NCI-H510A treated with DMSO at 0.1 percent for 48 hours (cell line): ENCODE measurements around the gene KCNJ18.
"Not testable (repeated sequence)": the region's sequence is repeated elsewhere in the genome, so short reads cannot be mapped to it uniquely, and the experiment has no call there.

Experiments used
- DNase-seq: peaks from one replicate; lab custom pipeline; 2025; lab: John Stamatoyannopoulos, UW

Gene KCNJ18

DNA sequence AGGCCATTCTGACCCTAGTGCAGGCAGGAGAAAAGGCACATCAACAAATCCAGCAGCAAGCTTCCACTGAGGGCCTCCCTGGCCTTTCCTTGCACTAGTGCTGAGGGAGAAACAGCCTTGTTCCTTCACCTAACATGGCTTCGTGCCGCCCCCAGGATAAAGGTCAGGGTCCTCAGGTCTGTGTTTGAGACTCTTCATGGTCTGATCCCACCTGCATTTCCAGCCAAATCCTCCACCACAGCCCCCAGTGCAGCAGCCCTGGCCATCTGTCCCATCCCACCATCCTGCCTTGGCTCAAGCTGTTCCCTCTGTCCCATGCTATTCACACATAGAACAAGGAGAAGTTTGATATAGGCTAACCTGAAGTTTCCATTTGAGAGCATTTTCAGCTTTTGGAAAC is 20.9 kb upstream of the KCNJ18 start:
- not testable (repeated sequence) for DNase-seq

DNA sequence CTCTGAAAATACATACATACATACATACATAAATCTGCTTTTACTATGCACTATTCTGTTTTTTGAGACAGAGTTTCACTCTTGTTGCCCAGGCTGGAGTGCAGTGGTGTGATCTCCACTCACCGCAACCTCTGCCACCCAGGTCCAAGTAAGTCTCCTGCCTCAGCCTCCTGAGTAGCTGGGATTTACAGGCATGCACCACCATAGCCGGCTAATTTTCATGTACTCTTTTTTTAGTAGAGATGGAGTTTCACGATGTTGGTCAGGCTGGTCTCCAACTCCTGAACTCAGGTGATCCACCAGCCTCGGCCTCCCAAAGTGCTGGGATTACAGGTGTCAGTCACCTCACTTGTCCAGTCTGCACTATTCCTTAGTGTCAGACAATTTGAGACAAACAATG is 20.5 kb upstream of the KCNJ18 start:
- DNase-seq: not testable (repeated sequence)

DNA sequence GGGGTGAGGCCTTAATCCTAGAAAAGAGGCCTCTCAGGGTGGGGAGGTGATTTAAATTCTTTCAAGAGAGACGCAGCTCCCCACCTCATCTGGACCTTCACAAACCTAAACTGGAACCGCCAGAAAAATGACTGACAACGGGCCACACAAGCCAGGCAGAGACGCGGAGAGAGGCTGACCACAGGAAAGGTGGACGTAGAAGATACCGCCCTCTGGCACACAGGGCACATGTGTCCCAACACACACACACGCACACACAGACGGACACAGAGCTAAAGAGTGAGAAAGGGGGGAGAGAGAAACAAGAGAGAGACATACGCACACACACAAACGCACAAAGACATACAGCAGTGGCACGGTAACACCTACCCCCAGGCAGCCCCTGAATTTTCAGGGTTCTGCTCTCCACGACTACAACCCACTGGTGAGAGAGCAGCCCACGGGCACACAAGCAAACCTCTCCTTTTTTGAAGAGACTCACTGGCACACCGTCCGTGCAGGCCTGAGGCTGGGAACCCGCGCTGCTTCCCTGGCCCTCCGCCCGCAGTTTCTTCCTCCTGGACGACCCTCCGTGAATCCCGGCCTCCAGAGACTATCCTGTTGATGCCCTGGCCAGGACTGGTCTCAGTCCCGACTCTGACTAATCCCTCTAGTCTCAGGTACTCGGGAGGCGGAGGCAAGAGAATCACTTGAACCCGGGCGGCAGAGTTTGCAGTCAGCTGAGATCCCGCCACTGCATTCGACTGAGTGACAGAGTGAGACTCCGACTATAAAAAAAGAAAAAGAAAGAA is 18.7 kb upstream of the KCNJ18 start:
- DNase-seq: not testable (repeated sequence)

DNA sequence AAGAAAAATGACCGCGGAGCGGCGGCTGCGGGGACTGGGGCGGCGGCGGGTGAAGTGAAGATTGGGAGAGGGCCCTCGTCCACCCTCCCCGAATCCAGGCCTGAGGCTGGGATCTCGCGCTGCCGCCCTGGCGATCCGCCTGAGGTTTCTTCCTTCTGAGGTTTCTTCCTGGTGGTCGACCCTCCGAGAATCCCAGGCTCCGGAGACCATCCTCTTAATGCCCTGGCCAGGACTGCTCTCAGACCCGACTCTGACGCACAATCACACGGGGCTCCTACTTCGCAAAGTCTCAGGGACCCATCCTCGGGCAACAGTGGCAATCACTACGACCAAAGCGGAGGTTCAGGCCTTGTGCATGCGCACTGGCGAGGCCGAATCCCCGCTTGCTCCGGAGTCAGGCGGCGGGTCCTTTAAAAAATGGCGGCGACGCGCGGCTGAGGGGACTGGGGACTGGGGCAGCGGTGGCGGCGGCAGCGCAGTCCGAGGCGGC is 18.0 kb upstream of the KCNJ18 start:
- DNase-seq: no peak

DNA sequence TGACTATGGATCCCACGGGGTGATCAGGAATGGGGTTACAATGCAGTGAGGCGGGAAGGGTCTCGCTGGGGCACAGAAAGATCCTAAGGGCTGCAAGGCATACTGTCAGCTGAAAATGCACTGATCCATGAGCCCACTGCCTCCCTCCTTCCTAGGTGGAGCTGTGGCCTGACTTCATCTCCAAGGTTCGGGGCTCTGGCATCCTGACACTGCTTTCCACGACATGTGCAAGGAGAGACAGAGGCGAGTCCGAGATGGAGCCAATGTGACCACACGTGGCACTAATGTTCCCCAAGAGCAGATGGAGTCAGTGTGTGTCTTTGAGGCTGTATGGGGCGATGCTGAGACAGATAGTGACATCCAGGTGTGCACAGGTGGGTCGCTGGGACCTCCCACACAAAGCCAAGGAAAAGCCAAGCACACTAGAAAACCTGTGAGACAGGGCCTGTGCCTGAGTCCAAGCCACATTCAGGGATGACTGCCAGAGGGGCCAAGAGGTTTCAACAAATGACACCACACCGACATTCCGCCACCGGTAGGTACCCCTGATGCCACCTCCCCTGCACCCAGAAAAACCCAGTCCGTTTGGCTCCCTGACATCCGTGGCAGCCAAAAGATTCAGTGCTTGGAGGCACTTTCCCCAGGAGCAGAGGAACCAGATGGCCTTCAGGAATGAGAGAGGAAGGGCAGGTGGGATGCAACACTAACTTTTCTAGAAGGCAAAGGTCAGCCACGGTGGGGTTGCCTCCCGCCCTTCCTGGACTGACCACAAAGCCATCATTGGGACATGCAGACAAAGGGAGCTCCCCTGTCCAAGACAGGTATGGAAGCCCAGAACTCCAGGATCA is 17.2 kb upstream of the KCNJ18 start:
- DNase-seq: not testable (repeated sequence)

DNA sequence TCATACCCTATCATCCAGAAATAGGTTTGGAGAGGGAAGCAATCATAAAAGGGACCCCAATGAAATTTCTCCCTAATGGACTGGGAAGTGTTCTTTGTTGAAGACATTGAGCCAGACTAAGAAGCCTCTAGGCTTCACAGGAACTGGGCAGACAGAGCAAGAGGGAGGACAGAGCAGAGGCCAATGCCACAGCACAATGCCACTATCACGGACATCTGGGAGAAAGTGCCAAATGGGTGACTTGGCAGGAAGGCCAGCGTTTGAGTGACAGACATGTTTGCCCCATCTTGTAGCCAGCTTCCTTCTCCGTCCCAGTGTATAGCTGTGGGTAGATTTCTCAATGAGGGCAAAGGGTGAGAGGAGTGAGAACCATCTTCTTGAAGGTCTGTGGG is 16.6 kb upstream of the KCNJ18 start:
- not testable (repeated sequence) for DNase-seq

DNA sequence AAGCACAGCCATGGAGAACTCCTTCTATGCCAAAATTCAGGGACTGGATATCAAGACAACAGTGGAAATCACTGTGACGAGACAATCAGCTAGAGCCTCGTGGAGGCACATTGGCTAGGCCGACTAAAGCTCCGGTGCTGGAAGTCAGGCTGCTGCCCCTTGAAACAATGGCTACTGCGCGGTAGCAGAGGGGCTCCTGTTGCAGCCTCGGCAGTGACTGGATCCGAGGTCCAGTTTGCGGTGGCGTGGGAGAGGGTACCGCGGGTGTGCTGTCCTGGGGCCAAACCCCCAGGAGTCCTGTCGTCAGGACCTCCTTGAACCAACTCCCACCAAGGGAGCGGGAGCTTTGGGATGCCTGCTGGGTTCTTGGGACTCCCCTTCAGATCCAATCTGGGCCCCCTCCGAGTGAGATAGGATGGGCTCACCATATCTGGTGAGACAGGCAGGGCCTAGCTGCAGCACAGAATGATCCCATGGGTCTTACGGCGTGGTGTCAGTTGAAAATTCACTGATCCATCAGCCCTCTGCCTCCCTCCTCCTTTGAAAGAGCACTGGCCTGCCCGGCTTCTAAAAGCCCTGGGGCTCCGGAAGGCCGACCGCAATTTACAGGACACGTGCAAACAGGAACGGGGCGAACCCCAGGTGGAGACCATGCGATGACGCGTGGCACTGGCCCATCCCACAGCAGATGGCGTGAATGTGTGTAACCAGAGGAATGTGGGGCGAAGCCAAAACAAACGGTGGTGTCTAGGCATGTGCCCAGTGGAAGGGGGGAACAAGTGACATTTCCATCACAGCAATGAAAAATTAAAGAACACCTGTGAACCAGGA is 15.8 kb upstream of the KCNJ18 start:
- DNase-seq: no peak

DNA sequence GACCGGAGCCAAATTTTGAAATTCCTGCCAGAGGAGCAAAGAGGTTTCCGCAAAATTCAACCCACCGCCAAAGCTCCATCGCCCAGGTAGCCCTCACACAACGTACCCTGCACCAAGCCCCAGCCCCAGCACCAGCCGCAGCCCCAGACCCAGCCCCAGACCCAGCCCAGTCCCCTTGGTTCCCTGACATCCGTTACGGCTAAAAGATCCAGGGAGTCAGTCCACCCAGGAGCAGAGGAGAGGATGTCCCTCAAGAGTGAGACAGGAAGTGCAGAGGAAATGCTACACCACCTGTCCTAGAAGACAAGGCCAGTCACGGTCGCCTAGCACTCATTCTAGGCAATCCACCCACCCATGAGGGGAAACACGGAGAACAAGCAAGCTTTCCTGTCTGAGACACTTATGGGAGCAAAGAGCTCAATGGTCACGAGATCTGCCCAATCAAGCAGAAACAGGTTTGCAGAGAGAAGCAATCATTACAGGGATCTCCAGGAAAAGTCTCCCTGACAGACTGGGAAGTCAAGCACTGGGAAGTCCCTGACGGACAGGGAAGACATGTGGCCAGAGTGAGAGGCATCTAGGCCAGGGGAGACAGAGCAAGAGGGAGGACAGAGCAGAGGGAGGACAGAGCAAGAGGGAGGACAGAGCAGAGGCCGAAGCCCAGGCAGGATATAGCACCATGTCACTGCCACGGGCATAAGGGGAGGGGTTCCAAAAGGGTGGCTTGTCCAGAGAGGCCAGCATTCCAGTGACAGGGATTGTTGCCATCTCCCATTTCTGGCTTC is 15.0 kb upstream of the KCNJ18 start:
- no peak for DNase-seq

DNA sequence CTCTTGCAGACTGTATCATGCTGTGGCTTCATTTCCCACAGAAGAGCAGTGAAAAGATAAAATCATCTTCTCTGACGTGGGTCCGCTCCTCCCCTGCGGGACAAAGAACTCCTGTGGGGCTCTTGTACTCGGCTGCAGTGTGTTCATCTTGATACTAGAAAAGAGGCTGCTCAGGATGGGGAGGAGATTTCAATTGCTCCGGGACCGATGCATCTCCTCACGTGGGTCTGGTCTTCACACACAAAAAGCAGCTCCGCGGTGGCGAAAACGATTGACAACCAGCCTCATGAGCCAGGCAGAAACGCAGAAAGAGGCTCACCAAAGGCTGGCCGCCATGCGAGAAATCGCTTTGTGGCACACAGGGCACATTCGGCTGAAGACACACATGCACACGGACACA is 14.4 kb upstream of the KCNJ18 start:
- DNase-seq: no peak

DNA sequence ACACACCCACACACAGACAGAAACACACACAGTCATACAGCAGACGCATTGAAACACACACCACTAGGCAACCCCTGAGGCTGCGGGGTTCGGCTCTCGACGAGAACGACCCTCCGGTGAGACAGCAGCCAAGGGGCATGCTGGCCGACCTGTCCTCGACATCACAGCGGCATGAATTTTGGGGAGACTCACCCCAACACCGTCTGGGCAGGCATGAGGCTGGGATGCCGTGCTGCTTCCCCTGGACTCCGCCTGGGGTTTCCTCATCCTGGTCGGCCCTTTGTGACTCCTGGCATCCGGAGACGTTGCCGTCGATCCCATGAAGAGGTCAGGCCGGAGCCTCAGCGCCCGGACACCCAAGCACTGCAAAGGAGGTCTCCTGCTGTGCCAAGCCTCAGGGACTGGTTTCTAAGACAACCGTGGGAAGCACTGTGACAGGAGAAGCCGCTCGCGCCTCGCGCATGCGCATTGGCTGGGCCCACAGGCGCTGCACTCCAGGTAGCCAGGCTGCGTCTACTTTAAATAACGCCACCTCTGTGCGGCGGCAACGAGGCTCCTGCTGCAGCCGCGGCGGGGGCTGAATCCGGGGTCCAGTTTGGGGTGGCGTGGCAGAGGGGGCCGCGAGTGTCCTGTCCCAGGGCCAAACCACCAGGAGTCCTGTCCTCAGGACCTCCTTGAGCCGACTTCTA is 13.8 kb upstream of the KCNJ18 start:
- peak; percentile 17 for DNase-seq

DNA sequence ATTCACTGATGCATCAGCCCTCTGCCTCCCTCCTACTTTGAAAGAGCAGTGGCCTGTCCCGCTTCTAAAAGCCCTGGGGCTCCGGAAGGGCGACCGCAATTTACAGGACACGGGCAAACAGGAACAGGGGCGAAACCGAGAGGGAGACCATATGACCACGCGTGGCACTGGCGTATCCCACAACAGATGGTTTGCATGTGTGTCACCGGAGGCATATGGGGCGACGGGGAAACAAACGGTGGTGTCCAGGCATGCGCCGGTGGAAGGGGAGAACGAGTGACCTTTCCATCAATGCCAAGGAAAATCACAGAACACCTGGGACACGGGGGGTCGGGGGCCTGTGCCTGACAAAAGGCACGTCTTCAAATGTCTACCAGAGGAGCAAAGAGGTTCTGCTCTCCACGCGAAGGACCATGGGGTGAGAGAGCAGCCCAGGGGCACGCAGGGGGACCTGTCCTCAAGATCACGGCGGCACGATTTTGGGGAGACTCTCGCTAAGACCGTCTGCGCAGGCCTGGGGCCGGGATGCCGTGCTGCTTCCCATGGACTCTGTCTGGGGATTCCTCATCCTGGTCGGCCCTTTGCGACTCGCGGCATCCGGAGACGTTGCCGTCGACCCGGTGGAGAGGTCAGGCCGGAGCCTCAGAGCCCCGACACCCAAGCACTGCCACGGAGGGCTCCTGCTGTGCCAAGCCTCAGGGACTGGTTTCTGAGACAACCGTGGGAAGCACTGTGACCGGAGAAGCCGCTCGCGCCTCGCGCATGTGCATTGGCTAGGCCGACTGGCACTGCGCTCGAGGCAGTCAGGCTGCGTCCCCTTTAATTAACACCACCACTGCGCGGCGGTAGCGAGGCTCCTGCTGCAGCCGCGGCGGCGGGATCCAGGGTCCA is 12.8 kb upstream of the KCNJ18 start:
- DNase-seq: no peak

DNA sequence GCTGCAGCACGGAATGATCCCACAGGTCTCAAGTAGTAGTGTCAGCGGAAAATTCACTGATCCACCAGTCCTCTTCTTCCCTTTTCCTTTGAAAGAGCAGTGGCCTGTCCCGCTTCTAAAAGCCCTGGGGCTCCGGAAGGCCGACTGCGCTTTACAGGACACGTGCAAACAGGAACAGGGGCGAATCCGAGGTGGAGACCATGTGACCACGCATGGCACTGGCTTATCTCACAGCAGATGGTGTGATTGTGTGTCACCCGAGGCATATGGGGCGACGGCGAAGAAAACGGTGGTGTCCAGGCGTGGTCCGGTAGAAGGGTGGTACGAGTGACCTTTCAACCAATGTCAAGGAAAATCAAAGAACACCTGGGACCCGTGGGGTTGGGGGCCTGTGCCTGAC is 12.0 kb upstream of the KCNJ18 start:
- no peak for DNase-seq

DNA sequence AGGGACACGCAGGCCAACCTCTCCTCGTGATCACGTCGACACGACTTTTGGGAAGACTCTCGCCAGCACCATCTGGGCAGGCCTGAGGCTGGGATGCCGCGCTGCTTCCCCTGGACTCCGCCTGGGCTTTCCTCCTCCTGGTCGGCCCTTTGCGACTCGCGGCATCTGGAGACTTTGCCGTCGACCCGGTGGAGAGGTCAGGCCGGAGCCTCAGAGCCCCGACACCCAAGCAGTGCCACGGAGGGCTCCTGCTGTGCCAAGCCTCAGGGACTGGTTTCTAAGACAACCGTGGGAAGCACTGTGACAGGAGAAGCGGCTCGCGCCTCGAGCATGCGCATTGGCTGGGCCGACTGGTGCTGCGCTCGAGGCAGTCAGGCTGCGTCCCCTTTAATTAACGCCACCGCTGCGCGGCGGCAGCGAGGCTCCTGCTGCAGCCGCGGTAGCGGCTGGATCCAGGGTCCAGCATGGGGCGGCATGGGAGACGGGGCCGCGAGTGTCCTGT is 11.4 kb upstream of the KCNJ18 start:
- peak; percentile 10 for DNase-seq

DNA sequence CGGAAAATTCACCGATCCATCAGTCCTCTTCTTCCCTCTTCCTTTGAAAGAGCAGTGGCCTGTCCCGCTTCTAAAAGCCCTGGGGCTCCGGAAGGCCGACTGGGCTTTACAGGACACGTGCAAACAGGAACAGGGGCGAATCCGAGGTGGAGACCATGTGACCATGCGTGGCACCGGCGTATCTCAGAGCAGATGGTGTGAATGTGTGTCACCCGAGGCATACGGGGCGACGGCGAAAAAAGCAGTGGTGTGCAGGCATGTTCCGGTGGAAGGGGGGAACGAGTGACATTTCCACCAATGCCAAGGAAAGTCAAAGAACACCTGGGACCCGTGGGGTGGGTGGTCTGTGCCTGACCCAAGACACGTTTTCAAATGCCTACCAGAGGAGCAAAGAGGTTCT is 10.7 kb upstream of the KCNJ18 start:
- not testable (repeated sequence) for DNase-seq

DNA sequence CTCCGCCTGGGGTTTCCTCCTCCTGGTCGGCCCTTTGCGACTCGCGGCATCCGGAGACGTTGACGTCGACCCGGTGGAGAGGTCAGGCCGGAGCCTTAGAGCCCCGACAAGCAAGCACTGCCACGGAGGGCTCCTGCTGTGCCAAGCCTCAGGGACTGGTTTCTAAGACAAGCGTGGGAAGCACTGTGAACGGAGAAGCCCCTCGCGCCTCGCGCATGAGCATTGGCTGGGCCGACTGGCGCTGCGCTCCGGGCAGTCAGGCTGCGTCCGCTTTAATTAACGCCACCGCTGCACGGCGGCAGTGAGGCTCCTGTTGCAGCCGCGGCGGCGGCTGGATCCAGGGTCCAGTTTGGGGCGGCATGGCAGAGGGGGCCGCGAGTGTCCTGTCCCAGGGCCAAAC is 10.2 kb upstream of the KCNJ18 start:
- DNase-seq: not testable (repeated sequence)

DNA sequence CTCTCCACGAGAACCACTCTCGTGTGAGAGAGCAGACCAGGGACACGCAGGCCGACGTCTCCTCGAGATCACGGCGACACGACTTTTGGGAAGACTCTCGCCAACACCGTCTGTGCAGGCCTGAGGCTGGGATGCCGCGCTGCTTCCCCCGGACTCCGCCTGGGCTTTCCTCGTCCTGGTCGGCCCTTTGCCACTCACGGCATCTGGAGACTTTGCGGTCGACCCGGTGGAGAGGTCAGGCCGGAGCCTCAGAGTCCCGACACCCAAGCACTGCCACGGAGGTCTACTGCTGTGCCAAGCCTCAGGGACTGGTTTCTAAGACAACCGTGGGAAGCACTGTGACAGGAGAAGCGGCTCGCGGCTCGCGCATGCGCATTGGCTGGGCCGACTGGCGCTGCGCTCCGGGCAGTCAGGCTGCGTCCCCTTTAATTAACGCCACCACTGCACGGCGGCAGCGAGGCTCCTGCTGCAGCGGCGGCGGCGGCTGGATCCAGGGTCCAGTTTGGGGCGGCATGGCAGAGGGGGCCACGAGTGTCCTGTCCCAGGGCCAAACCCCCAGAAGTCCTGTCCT is 9.1 kb upstream of the KCNJ18 start:
- DNase-seq: not testable (repeated sequence)

DNA sequence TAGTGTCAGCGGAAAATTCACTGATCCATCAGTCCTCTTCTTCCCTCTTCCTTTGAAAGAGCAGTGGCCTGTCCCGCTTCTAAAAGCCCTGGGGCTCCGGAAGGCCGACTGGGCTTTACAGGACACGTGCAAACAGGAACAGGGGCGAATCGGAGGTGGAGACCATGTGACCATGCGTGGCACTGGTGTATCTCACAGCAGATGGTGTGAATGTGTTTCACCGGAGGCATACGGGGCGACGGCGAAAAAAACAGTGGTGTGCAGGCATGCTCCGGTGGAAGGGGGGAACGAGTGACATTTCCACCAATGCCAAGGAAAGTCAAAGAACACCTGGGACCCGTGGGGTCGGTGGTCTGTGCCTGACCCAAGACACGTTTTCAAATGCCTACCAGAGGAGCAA is 8.4 kb upstream of the KCNJ18 start:
- DNase-seq: not testable (repeated sequence)

DNA sequence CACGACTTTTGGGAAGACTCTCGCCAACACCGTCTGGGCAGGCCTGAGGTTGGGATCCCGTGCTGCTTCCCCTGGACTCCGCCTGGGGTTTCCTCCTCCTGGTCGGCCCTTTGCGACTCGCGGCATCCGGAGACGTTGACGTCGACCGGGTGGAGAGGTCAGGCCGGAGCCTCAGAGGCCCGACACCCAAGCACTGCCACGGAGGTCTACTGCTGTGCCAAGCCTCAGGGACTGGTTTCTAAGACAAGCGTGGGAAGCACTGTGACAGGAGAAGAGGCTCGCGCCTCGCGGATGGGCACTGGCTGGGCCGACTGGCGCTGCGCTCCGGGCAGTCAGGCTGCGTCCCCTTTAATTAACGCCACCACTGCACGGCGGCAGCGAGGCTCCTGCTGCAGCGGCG is 7.9 kb upstream of the KCNJ18 start:
- not testable (repeated sequence) for DNase-seq
